GM19324 (cell line): ENCODE results near the gene RC3H1.
"Not testable (repeated sequence)": the region's sequence is repeated elsewhere in the genome, so short reads cannot be mapped to it uniquely, and the experiment has no call there.

Source experiments
- ATAC-seq: cut with Tn5 transposase; IDR thresholded peaks from one replicate; pipeline ENCODE4 v1.9.1; 2021; ENCODE audit warnings: mild to moderate bottlenecking, moderate library complexity; ENCODE audit not compliant: unreplicated experiment, low FRiP score

Gene RC3H1

GRCh38 chr1:173960625-173961024, 61.5 kb downstream of the RC3H1 start:
- no peak for ATAC-seq

DNA sequence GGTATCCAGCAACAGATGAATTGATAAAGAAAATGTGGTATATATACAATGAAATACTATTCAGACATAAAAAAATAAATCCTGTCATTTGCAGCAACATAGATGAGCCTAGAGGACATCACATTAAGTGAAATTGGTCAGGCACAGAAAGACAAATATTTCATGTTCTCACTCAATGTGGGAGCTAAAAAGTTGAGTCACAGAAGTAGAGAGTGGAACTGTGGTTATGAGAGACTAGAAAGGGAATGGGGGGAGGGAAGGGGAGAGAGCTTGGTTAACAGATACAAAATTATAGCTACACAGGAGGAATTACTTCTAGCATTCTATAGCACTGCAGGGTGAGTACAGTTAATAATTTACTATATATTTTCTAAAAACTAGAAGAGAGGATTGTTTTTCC, 68.0 kb downstream of the RC3H1 start:
- ATAC-seq: no peak

GRCh38 chr1:173948594-173948993, 73.6 kb downstream of the RC3H1 start:
- ATAC-seq: no peak

GRCh38 chr1:173946380-173946921, 75.7 kb downstream of the RC3H1 start:
- ATAC-seq: no peak

DNA sequence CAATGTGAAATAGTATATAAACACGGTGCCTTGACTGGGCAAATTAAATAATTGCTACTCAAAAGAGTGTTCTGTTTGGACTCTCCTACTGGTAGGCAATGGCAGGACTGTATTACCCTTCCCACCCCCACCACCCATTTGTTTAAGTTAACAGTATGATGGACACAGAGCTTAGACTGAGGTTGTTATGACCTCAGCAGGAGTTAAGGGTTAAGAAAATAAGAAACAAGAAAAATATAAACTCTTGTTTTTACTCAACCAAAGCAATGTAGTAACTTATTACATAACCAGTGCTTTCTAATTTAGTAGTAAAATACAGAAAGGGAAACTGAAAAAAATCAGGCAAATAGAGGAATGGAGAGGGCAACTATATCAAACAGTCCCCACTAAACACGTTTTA, 85.1 kb downstream of the RC3H1 start:
- ATAC-seq: no peak

- no peak for ATAC-seq
Observed at GRCh38 chr1:173934440-173934839, 87.7 kb downstream of the RC3H1 start.

DNA sequence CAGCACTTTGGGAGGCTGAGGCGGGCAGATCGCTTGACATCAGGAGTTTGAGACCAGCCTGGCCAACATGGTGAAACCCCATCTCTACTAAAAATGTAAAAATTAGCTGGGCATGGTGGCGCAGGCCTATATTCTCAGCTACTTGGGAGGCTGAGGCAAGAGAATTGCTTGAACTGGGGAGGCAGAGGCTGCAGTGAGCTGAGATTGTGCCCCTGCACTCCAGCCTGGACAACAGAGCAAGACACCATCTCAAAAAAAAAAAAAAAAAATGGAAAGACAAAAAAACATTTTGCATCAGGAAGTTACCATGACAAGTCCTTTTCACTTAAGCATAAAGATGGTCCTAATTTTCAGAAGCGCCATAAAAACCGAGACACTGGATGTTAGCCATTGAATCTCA, 91.6 kb downstream of the RC3H1 start:
- ATAC-seq: not testable (repeated sequence)

DNA sequence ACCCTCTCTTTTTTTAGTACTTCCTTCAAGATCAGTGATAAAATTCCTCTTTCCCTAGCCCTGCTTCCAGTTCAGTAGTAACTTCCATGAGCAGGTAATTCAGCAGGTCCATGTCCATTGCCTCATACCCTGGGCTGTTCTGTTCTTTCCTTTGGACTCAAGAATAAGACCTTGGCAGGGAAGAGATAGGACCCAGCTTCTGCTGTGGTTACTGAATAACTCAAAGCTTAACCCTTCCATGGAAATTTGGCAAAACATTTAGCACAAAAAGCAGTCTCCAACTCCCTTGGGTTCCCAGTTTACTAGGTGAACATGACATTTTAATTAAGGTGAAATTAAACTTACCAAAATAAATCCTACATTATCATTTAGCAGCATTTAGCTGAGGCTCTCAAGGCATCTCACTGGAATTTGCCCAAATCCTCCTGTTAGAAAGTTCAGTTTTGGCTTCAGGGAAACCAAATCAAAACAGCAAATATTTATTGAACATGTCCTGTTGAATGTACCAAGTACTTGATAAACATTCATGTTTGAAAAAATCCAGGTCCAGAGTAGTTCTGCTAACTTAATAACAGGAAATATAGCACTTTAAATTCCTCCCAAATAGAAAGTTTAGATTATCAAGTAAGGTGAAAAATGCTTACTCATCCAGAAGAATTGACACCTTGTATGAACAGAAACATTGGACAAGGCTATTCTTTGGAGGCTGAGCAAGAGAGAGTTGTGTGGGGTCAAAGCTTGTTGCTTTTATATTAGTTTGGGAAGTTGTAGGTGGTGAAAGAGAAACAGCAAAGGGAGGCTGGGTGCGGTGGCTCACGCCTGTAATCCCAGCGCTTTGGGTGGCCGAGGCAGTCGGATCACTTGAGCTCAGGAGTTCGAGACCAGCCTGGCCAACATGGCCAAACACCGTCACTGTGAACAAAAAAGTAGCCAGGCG, 96.6 kb downstream of the RC3H1 start:
- ATAC-seq: no peak

DNA sequence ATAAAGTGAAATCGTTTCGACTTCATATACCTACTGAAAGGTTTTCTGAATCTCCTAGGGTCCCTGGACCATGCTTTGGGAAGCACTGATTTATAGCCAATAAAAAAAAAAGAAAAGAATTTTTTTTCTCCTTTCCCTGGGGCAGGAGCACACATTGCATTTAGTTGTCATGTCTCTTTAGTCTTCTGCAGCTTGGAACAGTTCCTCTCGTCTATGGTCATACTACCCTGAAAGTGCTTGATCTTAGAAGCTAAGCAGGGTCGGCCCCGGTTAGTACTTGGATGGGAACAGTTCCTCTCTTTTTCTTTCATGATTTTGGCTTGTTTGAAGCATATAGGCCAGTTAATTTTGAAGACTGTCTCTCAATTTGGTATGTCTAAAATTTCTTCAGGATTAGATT, 101.3 kb downstream of the RC3H1 start:
- ATAC-seq: no peak

- ATAC-seq: no peak
Observed at GRCh38 chr1:173917635-173918493, 104.3 kb downstream of the RC3H1 start.

GRCh38 chr1:173917149-173917548, 105.0 kb downstream of the RC3H1 start, which contains the start of gene SERPINC1:
TSS of gene SERPINC1 (minus strand) at chr1:173917327. CDS start at chr1:173917259, 68 bp downstream.
- ATAC-seq: no peak

GRCh38 chr1:173916667-173917066, 105.5 kb downstream of the RC3H1 start:
- ATAC-seq: no peak

DNA sequence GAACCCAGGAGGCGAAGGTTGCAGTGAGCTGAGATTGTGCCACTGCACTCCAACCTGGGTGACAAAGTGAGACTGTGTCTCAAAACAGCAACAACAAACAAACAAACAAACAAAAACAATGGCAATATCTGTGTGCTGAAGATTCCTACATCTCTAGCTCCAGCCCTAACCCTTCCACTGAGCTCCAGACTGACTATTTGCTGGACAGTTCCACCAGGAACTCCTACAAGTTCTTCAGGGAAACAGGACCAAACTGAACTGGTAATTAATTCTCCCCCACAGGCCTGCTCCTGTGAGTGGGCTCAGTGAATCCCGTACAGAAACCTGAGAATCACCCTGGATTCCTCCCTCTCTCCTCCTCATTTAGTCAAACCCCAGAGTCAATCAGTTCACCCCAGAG, 106.6 kb downstream of the RC3H1 start:
- no peak for ATAC-seq

GRCh38 chr1:173914366-173914871, 107.7 kb downstream of the RC3H1 start:
- ATAC-seq: no peak

GRCh38 chr1:173913111-173913510, 109.0 kb downstream of the RC3H1 start:
- ATAC-seq: no peak

DNA sequence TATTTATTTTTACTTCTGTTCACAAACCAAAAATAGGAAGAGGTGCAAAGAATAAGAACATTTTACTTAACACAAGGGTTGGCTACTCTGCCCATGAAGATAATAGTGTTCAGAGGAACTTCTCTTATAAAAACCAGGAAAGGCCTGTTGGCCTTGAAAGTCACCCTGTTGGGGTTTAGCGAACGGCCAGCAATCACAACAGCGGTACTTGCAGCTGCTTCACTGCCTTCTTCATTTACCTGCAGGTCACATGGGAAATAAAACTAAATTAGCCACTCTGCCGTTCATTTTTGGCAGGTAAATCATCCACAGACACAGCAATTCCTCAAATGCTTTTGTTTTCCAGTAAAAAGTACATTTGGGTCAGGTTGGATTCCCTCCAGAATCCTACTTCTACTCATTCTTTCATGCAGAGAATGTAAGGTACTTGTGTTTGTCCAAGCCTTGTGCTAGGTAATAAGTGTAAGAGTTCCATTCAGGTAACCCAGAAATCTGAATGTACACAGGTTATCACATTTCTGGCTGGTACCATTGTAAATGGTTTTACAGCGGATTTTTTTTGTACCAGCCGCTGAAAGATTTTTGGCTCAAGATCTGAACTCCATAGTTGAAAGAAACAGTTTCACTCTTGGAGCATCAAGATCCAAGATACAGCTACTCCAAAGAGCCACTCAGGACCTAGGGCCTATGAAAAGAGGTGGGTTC, 118.2 kb downstream of the RC3H1 start:
- no peak for ATAC-seq

- ATAC-seq: no peak
Observed at GRCh38 chr1:173900992-173901391, 121.2 kb downstream of the RC3H1 start.

- no peak for ATAC-seq
Observed at GRCh38 chr1:173900427-173900826, 121.7 kb downstream of the RC3H1 start.

- ATAC-seq: no peak
Observed at GRCh38 chr1:173894189-173894588, 128.0 kb downstream of the RC3H1 start.

DNA sequence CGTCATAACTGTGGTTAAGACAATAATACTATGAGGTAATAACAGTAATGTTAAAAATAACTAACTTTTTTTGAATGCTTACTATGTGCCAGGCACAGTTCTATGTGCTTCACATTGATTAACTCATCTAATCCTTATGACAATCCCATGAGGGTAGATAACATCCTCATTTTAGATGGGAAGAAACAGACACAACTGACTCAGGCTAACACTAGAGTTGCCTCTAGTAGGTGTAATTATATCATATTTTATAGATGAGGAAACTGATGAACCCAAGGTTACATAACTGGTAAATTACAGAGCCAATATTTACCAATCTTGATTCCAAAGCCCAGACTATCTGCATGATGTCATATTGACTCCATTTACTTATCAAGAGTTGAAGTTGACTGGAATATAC, 128.5 kb downstream of the RC3H1 start:
- ATAC-seq: no peak
